NCI-H1694 (cell line): Measurements from ENCODE around the gene NPIPA7.
"Not testable (repeated sequence)": the region's sequence is repeated elsewhere in the genome, so short reads cannot be mapped to it uniquely, and the experiment has no call there.

Experiments
- DNase-seq: peaks from one replicate; lab custom pipeline; 2025; lab: John Stamatoyannopoulos, UW

NPIPA7 gene

GRCh38 chr16:16420515-16420914 is 41.6 kb downstream of the NPIPA7 start:
- DNase-seq: not testable (repeated sequence)

DNA sequence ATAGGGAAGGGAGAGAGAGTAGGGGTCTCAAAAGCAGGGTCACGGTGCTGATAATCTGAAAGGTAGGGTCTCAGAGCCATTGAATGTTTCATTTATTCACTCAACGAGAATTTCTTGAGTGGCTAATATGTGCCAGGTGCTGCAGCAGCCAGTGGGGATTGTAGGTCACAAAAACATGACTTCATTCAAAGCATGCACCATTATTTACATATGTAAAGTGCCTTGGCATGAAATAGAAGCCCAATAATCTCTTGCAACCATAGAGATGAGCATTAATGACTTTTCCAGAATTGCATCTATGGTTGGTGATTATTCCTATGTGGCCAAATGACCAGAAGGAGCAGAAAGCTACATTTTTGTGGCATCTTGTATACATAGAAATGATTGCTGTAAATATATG is 46.2 kb downstream of the NPIPA7 start:
- not testable (repeated sequence) for DNase-seq

- DNase-seq: not testable (repeated sequence)
These were observed 52.2 kb downstream of the NPIPA7 start for GRCh38 chr16:16431135-16431534.

GRCh38 chr16:16434711-16435110 is 55.8 kb downstream of the NPIPA7 start:
- DNase-seq: not testable (repeated sequence)

DNA sequence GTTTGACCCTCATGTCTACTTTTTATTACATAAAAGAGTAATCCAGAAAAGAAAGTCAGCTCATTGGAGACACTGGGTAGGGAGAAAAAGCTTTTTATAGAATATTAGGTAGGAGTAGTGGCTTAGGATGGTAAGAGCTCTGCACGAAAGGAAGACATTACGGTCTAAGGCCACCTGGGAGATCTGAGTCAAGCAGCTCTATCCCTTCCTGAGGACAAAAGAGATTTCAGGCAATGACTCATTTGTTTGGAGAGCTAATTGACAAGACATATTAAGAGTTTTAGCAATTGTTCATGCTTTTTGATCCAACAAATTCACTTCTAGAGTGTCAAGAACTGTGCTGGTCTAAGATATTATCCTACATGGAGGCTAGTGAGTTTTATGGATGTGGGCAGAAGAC is 62.5 kb downstream of the NPIPA7 start:
- not testable (repeated sequence) for DNase-seq
